Erythroblast (primary cell): ENCODE measurements around the gene SSU72.
"Not testable (repeated sequence)": the region's sequence is repeated elsewhere in the genome, so short reads cannot be mapped to it uniquely, and the experiment has no call there.

Source experiments
- DNase-seq, 2 experiments: peaks; one replicate each; lab custom pipeline; 2025; lab: John Stamatoyannopoulos, UW
- GATA1 ChIP-seq: IDR thresholded peaks from 2 replicates; pipeline ENCODE4 v1.6.1; 2011; ENCODE audit warnings: low read depth, mild to moderate bottlenecking, control low read depth, low read length, moderate library complexity
- POLR2A ChIP-seq: IDR thresholded peaks from 2 replicates; pipeline ENCODE4 v1.6.1; 2011; ENCODE audit warnings: mild to moderate bottlenecking, low read length

Gene SSU72

GRCh38 chr1:1511533-1512285 lies 63.0 kb downstream of the SSU72 start, which contains the start of gene ATAD3A:
Gene ATAD3A, plus strand, starts transcription at chr1:1512162. Its CDS starts 107 bp downstream, at chr1:1512269.
- TF ChIP-seq POLR2A (peak; percentile 90), GATA1 (no peak)
- DNase-seq: peak; percentile 98 to 99

DNA sequence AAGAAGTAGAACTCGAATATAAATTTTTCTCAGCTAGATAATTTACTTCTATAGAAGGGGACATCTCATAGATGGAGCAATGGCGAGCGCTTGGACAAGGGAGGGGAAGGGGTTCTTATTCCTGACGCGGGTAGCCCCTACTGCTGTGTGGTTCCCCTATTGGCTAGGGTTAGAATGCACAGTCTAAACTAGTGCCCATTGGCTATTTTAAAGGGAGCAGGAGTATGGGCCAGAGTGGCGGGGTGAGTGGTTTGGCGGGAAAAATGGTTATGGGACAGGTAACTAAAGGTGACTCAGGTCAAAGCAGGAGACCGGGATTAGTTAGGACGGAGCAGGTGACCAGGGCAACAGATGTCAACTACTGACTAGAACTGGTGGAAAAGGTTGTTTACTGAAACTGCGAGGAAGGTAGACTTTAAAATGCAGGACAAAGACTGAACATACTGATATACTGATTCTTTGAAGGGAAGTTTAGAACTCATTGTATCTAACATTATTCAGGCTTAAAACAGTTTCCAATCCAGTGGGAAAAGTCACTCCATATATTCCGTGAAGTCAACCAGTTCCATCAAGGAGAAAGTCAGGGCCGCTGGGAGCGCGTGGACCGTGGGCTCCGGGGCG lies 63.6 kb downstream of the SSU72 start:
- TF ChIP-seq POLR2A: no peak
- no peak for TF ChIP-seq GATA1
- peak; percentile 70 to 78 for DNase-seq

GRCh38 chr1:1509465-1509850 lies 65.2 kb downstream of the SSU72 start:
- not testable (repeated sequence) for DNase-seq

DNA sequence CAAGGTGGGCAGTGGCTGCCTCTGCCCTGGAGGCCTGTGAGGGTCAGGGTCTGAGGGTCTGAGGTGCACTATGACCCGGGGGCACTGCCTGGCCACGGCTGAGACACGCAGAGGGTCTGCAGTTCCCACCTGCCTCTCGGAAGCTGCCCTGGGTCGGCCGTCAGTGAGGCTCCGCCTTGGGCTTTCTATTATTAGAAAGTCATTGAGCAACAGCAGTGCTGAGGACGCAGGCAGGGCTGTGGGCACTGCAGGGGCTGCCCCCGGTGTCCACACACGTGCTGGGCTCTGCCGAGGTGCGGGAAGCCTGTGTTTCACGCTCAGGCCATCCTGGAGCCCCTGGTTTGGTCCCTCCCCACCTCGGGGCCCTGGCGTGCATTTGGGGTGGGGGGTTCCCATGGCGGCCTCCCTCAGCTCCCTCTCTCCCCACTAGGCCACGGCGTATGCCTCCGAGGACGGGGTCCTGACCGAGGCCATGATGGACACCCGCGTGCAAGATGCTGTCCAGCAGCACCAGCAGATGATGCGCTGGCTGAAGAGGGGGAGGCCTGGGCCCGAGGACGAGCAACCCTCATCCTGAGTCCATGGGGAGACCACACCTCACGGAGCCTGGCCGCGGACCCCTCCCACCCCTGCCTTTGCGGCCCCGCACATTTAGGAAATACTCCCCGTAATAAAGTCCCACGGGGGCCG lies 65.7 kb downstream of the SSU72 start:
- not testable (repeated sequence) for DNase-seq

GRCh38 chr1:1507305-1507704 lies 67.4 kb downstream of the SSU72 start:
- TF ChIP-seq POLR2A: no peak
- TF ChIP-seq GATA1: no peak
- DNase-seq: no peak

- DNase-seq: not testable (repeated sequence)
These were observed 68.9 kb downstream of the SSU72 start for GRCh38 chr1:1505801-1506200.

DNA sequence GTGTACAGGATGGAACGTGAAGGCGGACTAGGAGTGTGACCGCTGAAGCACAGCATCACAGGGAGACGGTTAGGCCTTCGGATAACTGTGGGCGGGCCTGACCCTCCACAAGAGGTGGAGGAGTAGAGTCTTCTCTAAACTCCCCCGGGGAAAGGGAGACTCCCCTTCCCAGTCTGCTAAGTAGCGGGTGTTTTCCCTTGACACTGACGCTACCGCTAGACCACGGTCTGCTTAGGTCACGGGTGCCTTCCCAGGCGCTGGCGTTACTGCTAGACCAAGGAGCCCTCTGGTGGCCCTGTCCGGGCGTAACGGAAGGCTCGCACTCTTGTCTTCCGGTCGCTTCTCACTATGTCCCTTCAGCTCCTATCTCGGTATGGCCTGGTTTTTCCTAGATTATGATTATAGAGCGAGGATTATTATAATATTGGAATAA lies 69.3 kb downstream of the SSU72 start:
- peak; percentile 48 for TF ChIP-seq POLR2A
- peak; percentile 66 to 73 for DNase-seq

GRCh38 chr1:1504777-1505365 lies 69.8 kb downstream of the SSU72 start:
- TF ChIP-seq POLR2A: peak; percentile 61
- peak; percentile 80 to 85 for DNase-seq

GRCh38 chr1:1495461-1495975 lies 79.1 kb downstream of the SSU72 start:
- not testable (repeated sequence) for DNase-seq

DNA sequence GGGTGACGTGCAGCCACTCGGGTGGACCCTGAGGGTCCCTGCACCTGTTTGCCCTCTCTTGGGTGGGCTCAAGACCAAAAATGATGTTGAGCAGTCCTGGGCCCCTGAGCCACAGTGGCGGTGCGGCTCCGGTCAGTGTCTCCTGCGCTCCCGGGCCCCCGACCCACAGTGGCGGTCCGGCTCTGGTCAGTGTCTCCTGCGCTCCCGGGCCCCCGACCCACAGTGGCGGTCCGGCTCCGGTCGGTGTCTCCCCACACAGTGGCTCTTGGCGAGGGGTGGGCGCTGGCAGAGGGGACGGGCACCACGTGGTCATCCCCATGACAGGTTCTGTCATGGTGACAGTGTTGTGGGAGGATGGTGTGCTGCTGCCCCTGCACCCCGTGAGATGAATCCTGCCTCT lies 80.4 kb downstream of the SSU72 start:
- DNase-seq: not testable (repeated sequence)
